ENCODE measurements around the gene LMF2. TPM values are rescaled to one million over a fixed set of nuclear protein-coding genes. Genes with fewer than 3 reads are reported as not detected.

Gene LMF2
- total and polyA plus RNA-seq, 2 donors, result 21.4 to 61.3 TPM

DNA sequence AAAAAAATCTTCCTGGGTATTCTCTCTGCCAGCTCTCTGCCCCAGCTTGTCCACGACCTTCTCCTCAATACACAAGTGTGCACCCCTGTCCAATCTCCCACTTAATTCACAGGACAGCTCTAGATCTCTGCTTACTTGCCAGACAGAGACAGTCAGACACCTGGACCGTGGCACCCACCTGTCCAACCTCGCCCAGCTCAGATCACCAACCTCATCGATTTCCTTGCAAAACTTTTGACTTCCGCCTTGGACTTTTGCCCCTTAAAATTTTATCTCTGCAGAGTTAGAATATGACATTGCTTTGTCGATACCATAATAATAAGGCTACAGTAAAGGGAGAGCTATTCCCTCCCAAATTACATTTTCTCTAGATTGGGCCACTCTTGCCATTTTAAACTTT is 10.4 kb downstream of the LMF2 start:
- H3K4me3 ChIP-seq (ENCODE audit: low read depth, low read length), result no peak overlapping the region
- DNase-seq (ENCODE audit: extremely low spot score), result no peak
- H3K4me1 ChIP-seq (ENCODE audit: insufficient read depth), result peaks cover 1% of the 10 kb centered on the region
- no peak overlapping the region for H3K27ac ChIP-seq (ENCODE audit: low read depth)
- WGBS, result 83% methylated on average over 6 of the region's 6 CpGs
- no peaks in the 10 kb centered on the region for H3K36me3 ChIP-seq (ENCODE audit: insufficient read depth)

DNA sequence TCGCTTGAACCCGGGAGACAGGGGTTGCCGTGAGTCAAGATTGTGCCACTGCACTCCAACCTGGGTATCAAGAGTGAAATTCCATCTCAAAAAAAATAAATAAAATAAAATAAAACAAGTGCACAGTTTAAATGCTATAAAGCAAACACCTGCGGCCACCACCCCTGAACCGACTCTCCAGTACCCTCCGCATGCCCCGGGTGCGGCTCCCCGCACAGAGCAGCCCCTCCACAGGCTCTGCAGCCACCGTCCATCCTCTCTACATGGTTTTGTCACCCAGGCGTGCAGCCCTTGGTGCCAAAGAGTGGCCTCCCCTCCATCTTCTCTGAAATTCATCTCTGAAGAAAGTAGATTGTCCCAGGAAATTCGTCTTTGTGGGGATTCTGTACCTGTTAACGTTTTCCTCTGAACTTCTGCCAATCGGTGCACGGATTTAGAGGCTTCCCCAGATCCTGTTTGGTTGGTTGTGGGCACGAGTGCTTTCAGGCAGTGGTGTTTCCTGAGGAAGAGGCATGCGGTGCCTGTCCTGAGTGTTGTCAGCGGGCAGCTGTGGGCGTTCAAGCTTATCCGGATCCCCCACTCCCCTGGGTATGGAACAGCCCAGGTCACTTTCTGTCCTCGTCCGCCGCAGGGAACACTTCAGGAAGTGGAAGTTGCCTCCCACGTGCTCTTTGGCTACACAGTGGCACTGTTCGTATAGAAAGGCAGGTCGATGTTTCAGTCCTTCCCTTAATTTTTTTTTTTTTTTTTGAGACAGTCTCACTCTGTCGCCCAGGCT is 16.8 kb downstream of the LMF2 start:
- H3K27ac ChIP-seq (ENCODE audit: low read depth), result no peak overlapping the region
- H3K4me1 ChIP-seq (ENCODE audit: insufficient read depth), result no peaks in the 10 kb centered on the region
- DNase-seq (ENCODE audit: extremely low spot score), result no peak
- WGBS, result 69% methylated on average over 27 of the region's 27 CpGs
- H3K36me3 ChIP-seq (ENCODE audit: insufficient read depth), result no peaks in the 10 kb centered on the region
- no peak overlapping the region for H3K4me3 ChIP-seq (ENCODE audit: low read depth, low read length)

DNA sequence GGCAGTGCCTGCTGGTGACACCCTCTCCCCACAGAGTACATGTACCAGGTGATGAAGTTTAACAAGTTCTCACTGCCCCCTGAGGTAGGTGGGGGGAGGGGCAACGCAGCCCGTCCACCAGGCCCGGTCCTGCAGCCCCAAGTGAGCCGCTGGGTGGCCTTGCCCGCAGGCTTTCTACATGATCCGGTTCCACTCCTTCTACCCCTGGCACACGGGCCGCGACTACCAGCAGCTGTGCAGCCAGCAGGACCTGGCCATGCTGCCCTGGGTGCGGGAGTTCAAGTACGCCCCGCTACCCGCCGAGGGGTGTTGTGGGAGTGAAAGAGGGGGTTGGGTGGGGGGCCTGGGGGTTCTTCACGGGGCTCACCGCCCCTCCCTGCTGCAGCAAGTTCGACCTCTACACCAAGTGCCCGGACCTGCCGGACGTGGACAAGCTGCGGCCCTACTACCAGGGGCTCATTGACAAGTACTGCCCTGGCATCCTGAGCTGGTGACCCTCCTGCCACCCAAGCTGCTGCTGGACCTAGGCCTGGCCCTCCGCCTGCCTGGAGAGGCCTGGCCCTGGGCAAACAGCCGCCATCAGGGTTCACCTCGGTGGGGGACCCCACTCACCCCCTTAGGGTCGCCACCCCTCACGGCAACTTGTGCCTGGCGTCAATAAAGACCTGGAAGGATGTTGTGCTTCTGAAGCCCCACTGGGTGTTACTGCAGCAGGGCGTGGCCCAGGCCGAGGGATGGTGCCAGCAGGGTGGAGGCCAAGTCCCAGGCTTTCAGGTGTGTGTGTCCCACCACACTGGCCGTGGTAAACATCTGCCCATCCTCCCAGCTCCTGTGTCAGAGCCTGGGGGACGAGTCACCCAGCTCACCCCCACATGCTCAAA is 17.9 kb downstream of the LMF2 start:
- no peaks in the 10 kb centered on the region for H3K36me3 ChIP-seq (ENCODE audit: insufficient read depth)
- no peak overlapping the region for H3K4me3 ChIP-seq (ENCODE audit: low read depth, low read length)
- 76% methylated on average over 31 of the region's 31 CpGs for WGBS
- H3K27ac ChIP-seq (ENCODE audit: low read depth), result no peak overlapping the region
- no peak for DNase-seq (ENCODE audit: extremely low spot score)
- no peaks in the 10 kb centered on the region for H3K4me1 ChIP-seq (ENCODE audit: insufficient read depth)

DNA sequence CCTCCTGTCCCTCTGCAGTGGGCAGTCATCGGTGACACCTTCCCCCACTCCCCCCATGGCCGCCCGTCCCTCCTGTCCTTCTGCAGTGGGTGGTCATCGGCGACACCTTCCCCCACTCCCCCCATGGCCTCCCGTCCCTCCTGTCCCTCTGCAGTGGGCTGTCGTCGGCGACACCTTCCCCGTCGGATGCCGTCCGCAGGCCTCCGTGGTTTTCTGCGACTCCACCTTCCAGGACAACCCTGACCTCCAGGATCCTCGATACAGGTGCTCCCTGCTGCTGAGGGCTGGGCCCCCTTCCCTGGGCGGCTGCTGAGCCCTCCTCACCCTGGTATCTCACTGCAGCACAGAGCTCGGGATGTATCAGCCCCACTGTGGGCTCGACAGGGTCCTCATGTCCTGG is 18.6 kb downstream of the LMF2 start:
- Histone ChIP-seq H3K4me3 (ENCODE audit: low read depth, low read length) (no peak overlapping the region), H3K36me3 (ENCODE audit: insufficient read depth) (no peaks in the 10 kb centered on the region), H3K4me1 (ENCODE audit: insufficient read depth) (no peaks in the 10 kb centered on the region), H3K27ac (ENCODE audit: low read depth) (no peak overlapping the region)
- no peak for DNase-seq (ENCODE audit: extremely low spot score)
- 62% methylated on average over 19 of the region's 19 CpGs for WGBS

DNA sequence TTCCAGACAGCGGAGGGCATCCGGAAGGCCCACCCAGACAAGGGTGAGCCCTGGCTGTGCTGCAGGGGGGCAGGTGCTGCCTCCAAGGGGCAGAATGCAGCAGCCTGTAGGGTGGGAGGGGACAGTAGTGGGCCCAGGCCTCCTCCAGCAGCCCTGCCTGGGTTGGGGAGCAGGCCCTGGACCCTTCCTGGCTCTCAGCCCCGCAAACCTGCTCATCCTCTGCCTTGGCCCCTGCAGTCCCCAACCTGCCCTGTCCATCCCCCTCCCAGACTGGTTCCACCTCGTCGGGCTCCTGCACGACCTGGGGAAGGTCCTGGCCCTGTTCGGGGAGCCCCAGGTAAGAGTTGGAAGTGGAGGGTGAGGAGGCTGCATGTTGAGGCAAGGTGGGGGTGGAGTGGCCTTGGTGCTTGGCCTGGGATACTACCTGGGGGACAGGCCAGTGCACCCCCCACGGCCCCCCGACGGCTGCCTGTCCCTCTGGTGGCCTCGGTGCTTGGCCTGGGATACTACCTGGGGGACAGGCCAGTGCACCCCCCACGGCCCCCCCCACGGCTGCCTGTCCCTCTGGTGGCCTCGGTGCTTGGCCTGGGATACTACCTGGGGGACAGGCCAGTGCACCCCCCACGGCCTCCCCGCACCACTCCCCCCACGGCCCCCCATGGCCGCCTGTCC is 19.4 kb downstream of the LMF2 start:
- H3K4me1 ChIP-seq (ENCODE audit: insufficient read depth), result no peaks in the 10 kb centered on the region
- H3K27ac ChIP-seq (ENCODE audit: low read depth), result no peak overlapping the region
- no peaks in the 10 kb centered on the region for H3K36me3 ChIP-seq (ENCODE audit: insufficient read depth)
- H3K4me3 ChIP-seq (ENCODE audit: low read depth, low read length), result no peak overlapping the region
- DNase-seq (ENCODE audit: extremely low spot score), result no peak
- WGBS, result 76% methylated on average over 18 of the region's 18 CpGs

DNA sequence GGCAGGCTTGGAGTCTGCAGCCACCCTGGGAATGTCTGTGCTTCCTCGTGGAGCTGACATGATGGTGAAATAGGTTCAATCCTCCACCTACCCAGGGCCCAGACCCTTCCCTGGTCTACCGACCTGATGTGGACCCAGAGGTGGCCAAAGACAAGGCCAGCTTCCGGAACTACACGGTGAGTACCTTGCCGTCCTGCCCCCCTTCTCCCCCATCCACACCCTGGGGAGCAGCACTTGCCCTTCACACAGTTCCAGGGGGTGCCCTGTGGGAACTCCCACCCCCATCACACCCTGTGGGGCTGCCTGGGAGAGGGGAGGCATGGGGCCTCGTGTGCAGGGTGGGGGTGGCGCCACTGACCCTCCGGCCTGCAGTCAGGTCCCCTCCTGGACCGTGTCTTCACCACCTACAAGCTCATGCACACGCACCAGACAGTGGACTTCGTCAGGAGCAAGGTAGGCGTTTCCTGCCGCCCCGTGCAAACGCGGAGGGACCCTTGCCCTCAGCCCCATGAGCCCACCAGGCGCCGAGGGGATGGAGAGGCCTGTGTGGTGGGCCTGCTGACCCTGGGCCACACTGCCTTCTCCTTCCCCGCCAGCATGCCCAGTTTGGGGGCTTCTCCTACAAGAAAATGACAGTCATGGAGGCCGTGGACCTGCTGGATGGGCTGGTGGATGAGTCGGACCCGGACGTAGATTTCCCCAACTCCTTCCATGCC is 20.1 kb downstream of the LMF2 start:
- DNase-seq (ENCODE audit: extremely low spot score), result no peak
- no peaks in the 10 kb centered on the region for H3K36me3 ChIP-seq (ENCODE audit: insufficient read depth)
- no peaks in the 10 kb centered on the region for H3K4me1 ChIP-seq (ENCODE audit: insufficient read depth)
- no peak overlapping the region for H3K27ac ChIP-seq (ENCODE audit: low read depth)
- WGBS, result 81% methylated on average over 23 of the region's 23 CpGs
- no peak overlapping the region for H3K4me3 ChIP-seq (ENCODE audit: low read depth, low read length)

DNA sequence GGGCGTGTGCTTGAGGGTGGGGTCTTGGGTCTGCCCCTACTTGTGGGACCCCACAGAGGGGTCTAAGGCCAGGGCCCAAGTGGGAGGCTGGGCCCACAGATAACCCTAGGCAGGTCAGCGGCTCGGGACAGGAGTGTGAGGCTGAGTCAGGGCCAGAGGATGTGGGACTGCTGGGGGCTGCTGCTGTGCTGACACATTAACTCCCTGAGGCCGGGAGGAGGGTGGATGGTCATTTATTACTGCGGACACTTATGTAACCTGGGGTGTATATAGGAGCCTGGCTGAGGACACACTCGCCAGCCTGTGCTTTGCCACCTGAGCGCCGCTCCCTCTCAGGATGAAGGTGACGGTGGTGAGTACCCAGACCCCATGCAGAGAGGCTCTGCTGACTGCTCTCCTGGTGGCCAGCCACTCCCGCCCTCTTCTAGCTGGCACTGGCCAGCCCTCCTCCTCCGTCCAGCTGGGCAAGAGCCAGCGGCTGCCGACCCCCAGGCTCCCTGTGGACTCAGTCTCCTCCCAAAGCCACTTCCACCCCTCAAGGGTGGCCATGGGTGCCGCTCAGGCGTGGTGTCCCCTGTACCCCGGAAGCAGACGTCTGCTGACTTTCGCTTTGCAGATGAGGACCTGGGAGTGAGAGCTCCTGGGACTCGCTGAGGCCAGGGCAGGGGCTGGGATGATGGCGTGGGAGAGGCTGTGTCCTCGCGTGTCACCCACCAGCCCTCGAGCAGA is 20.8 kb downstream of the LMF2 start, which contains the start of gene MIOX:
MIOX (plus strand) TSS at position 299 of the 729 bp plus-strand sequence; CDS start at position 338, 39 bp downstream.
- no peak for DNase-seq (ENCODE audit: extremely low spot score)
- 66% methylated on average over 23 of the region's 23 CpGs for WGBS
- no peaks in the 10 kb centered on the region for H3K36me3 ChIP-seq (ENCODE audit: insufficient read depth)
- H3K4me1 ChIP-seq (ENCODE audit: insufficient read depth), result no peaks in the 10 kb centered on the region
- no peak within 1 kb of the TSS for H3K4me3 ChIP-seq (ENCODE audit: low read depth, low read length)
- no peak within 1 kb of the TSS for H3K27ac ChIP-seq (ENCODE audit: low read depth)

DNA sequence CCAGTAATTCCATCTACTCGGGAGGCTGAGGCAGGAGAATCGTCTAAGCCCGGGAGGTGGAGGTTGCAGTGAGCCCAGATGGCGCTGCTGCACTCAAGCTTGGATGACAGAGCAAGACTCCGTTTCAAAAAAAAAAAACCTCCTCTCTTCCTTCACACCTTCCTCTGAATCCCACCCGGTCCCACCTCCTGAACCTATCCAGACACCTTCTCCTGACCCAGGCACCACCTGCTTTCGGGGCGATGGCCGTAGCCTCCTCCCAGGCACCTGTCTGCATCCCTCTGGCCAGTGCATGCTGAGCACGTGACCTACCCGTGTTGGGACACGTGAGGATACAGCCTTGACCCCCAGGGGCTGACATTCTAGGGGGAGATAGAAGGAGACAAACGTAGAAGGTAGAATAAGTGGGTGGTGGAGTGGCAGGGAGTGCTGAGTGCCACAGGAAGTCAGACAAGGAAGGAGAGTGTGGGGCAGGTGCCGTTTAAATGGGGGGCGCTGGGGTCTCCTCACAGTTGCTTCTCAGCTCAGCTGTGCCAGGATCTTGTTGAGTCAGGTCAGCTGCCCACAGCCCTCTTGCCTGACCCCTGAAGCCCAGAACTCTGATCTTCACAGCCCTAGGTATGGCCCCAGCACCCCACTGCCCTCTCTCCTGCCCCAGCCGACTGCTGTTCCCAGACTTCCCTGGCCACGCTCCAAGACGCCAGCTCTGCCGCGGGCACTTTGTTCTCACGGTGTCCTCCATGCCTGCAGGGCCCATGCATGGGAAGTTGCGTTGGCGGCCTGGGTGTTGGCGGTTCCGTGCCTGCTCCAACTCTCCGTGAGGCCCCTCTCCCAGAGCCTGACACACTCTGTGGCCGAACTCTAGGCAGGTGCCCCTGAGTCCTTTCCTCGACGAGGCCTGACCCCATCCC is 22.0 kb downstream of the LMF2 start:
- Histone ChIP-seq H3K36me3 (ENCODE audit: insufficient read depth) (no peaks in the 10 kb centered on the region), H3K27ac (ENCODE audit: low read depth) (no peak overlapping the region), H3K4me3 (ENCODE audit: low read depth, low read length) (no peak overlapping the region), H3K4me1 (ENCODE audit: insufficient read depth) (no peaks in the 10 kb centered on the region)
- no peak for DNase-seq (ENCODE audit: extremely low spot score)
- WGBS, result 66% methylated on average over 29 of the region's 29 CpGs

DNA sequence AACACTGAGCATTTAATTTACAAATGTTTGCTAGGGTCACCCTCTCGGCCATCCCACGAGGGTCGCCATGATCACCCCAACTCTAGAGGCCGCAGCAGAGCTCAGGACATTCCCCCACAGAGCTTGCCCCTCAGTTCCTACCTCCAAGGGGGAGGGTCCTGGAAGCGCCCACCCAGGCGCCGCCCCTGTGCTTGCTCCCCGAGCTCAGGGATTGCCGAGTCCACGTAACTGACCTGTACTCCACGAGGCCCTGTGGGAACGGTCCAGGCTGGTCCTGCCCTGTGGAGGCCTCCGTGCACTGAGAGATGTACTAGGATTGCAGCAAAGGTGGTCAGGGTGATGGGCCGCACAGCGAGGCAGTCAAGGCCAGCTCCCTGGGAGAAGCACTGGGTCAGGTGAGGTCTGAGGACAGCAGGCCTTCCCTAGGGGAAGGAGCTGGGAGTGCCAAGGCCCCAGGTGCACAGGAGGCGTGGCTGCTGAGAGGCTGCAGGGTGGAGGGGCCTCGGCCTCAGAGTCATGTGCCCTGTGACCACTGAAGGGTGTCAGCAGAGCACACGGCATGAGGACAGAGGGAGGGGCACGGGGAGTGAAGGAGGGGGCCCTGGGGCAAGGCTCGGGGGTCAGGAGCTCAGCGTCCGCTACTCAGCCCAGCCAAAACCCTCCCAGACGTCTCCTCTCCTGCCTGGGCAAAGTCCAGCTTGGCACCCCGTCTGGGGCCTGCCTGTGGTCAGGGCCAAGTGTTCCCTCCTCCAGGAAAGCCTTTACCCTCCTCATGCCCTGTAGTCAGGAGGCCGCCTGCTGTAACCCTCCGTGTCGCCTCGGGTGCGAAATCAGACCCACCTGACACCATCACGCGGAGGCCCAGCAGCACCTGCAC is 23.3 kb downstream of the LMF2 start:
- H3K4me3 ChIP-seq (ENCODE audit: low read depth, low read length), result no peak overlapping the region
- no peak for DNase-seq (ENCODE audit: extremely low spot score)
- H3K27ac ChIP-seq (ENCODE audit: low read depth), result no peak overlapping the region
- no peaks in the 10 kb centered on the region for H3K36me3 ChIP-seq (ENCODE audit: insufficient read depth)
- 84% methylated on average over 31 of the region's 31 CpGs for WGBS
- no peaks in the 10 kb centered on the region for H3K4me1 ChIP-seq (ENCODE audit: insufficient read depth)

DNA sequence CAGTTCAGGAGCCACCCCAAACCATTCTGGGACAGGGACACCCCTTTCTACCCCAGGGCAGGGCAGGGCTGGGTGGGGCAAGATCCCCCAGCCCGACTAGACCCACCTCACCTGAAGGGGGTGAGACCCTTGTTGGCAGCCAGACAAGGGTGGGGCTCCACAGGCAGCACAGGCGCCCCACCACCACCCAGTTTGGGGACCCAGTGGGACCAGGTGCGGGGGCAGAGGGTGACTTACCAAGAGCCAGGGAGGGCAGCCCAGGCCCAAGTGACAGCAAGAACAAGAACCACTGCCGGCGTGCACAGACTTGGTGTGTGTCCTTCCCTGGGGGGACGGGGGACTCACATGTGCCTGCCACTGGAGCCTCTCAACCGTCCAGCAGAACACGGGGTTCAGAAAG is 23.9 kb downstream of the LMF2 start:
- no peaks in the 10 kb centered on the region for H3K4me1 ChIP-seq (ENCODE audit: insufficient read depth)
- 92% methylated on average over 8 of the region's 8 CpGs for WGBS
- no peak for DNase-seq (ENCODE audit: extremely low spot score)
- H3K4me3 ChIP-seq (ENCODE audit: low read depth, low read length), result no peak overlapping the region
- no peaks in the 10 kb centered on the region for H3K36me3 ChIP-seq (ENCODE audit: insufficient read depth)
- H3K27ac ChIP-seq (ENCODE audit: low read depth), result no peak overlapping the region

DNA sequence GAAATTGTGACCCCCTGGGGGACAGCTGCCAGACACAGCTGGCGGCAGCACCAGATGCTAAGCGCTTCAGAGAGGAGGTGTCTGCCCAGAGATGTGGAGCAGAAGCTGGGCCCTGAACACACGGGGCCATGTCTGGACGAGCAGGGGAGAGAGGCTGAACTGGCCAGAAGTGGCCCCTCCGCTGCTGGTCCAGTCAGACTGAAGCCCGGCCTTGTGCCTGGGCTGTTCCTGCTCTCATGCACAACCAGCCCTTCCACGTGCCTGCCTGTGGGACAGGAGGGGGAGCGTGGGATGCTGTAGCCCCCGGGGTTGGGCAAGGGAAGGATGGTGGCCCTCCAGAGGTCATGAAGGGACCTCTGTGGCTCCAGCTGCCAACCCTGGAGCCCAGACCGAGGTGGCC is 24.4 kb downstream of the LMF2 start:
- Histone ChIP-seq H3K27ac (ENCODE audit: low read depth) (no peak overlapping the region), H3K36me3 (ENCODE audit: insufficient read depth) (no peaks in the 10 kb centered on the region), H3K4me1 (ENCODE audit: insufficient read depth) (no peaks in the 10 kb centered on the region), H3K4me3 (ENCODE audit: low read depth, low read length) (no peak overlapping the region)
- DNase-seq (ENCODE audit: extremely low spot score), result no peak
- 82% methylated on average over 10 of the region's 10 CpGs for WGBS

Measured in urinary bladder (tissue), 4 donors.